SK-N-MC (cell line): ENCODE data around the gene ZP4.

Source experiments
- DNase-seq: peaks from one replicate; pipeline ENCODE4 v3.0.0-alpha.2; 2011; ENCODE audit warnings: low read depth, low spot score
- H3K27ac ChIP-seq: fragments of 200-600 bp; sonication (generic); 2 replicates; pipeline ENCODE4 v1.5.1; 2016; ENCODE audit warnings: mixed run types
- H3K36me3 ChIP-seq: fragments of 200-600 bp; sonication (generic); 2 replicates; pipeline ENCODE4 v1.6.1; 2017; ENCODE audit warnings: antibody characterized with exemption, low read length, mixed read lengths; ENCODE audit not compliant: insufficient read depth
- H3K4me3 ChIP-seq: fragments of 200-600 bp; sonication (generic); 2 replicates; pipeline ENCODE4 v1.5.1; 2016
- H3K9ac ChIP-seq: fragments of 200-600 bp; sonication (generic); 2 replicates; pipeline ENCODE4 v1.8.0; 2017; ENCODE audit warnings: mixed run types, mixed read lengths; ENCODE audit not compliant: insufficient read length
- H3K9me3 ChIP-seq: fragments of 200-600 bp; sonication (generic); 2 replicates; pipeline ENCODE4 v1.6.1; 2017; ENCODE audit warnings: low read depth, mild to moderate bottlenecking, antibody characterized with exemption, low read length, moderate library complexity, mixed read lengths
- EZH2 ChIP-seq: fragments of 200-600 bp; sonication (generic); IDR thresholded peaks from one replicate; pipeline ENCODE4 v1.6.1; 2017; ENCODE audit warnings: antibody characterized with exemption
- FOXP2 ChIP-seq: optimal IDR thresholded peaks from 2 replicates; pipeline ENCODE3; 2011; ENCODE audit warnings: mild to moderate bottlenecking, moderate library complexity; ENCODE audit not compliant: insufficient read depth; ENCODE audit errors: extremely low read length, control extremely low read depth
- POLR2AphosphoS5 ChIP-seq: IDR thresholded peaks from 2 replicates; pipeline ENCODE4 v1.6.1; 2012; ENCODE audit warnings: mild to moderate bottlenecking, low read depth, low read length, borderline replicate concordance

ZP4 gene

DNA sequence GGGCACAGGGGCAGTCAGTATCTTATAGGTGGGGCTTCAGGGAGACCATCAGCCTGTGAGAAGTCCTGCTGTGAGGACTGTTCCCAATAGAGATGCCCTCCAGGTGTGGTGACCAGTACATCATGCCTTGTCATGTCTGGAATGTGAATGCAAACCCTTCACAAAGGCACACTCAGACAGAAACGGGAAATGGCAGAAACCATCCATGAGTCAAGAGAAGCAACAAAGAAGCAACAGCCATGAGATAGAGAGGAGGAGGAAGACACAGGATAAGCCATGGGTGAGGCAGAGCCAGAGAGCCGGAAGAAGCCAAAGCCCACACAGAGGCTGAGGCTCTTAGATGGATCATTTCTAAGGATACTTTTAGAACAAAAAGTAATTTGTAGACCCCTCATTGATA is 20.1 kb upstream of the ZP4 start:
- no peak for DNase-seq
- Histone ChIP-seq H3K27ac (no peak overlapping the region), H3K9ac (no peak overlapping the region), H3K4me3 (no peak overlapping the region), H3K9me3 (no peaks in the 10 kb centered on the region), H3K36me3 (no peaks in the 10 kb centered on the region)
- TF ChIP-seq POLR2AphosphoS5, result no peak
- TF ChIP-seq FOXP2, result no peak
- no peak for TF ChIP-seq EZH2

DNA sequence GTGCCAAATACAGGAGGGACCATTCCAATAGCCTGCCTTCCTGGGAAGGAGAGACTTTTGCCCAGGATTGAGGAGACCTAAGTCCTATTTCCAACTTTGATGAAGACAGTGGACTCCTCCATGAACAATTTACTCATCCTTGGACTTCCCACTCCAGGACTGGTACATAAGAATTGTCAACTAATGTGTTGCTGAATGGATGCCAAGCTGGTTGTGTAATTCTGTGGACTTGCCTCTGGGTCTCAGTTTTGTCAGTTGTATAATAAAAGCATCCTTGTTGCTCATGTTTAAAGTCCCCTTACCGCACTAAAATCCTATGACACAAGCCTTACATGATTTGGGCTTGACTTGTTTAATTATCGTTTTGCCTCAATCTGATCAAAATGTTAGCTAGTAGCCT is 13.2 kb upstream of the ZP4 start:
- Histone ChIP-seq H3K27ac (no peak overlapping the region), H3K9me3 (no peaks in the 10 kb centered on the region), H3K9ac (no peak overlapping the region), H3K36me3 (no peaks in the 10 kb centered on the region), H3K4me3 (no peak overlapping the region)
- TF ChIP-seq POLR2AphosphoS5 (no peak), EZH2 (no peak), FOXP2 (no peak)
- no peak for DNase-seq

DNA sequence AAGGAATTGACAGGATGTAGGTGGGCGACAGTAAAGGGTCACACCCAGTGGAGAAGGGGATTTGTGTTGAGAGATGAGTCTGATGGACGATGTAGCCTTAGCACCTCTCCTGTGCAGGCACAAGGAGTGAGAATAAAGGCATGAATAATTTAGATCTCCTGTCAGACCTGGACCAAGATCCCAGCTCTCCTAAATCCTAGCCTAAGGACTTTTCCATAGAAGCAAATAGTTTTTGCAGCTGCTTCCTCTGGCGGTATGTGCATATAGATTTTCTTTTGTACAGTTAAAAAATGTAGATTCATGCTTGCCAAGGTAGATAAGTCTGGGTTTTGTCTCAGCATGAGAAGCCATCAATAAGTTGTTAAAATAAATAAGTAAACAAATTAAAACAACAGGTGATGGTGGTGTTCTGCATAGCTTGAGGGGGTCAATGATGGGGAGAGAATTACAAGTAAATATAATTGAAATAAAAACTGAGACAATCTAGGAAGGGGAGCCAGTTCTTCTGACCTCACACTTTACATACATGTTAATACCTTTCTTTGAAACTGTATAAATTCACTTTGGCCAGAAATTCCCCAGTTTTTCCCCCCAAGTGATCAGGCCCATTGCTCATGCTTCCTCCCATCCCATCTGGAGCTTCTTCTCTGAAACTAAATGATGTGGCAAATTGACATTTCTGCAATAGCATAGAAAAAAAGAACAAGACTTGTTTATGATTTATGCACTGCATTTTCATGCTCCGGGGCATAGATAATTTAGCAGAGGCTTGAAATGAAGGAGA is 12.4 kb upstream of the ZP4 start:
- Histone ChIP-seq H3K27ac (no peak overlapping the region), H3K9ac (no peak overlapping the region), H3K36me3 (no peaks in the 10 kb centered on the region), H3K9me3 (no peaks in the 10 kb centered on the region), H3K4me3 (no peak overlapping the region)
- TF ChIP-seq EZH2 (no peak), POLR2AphosphoS5 (no peak), FOXP2 (no peak)
- DNase-seq, result no peak

DNA sequence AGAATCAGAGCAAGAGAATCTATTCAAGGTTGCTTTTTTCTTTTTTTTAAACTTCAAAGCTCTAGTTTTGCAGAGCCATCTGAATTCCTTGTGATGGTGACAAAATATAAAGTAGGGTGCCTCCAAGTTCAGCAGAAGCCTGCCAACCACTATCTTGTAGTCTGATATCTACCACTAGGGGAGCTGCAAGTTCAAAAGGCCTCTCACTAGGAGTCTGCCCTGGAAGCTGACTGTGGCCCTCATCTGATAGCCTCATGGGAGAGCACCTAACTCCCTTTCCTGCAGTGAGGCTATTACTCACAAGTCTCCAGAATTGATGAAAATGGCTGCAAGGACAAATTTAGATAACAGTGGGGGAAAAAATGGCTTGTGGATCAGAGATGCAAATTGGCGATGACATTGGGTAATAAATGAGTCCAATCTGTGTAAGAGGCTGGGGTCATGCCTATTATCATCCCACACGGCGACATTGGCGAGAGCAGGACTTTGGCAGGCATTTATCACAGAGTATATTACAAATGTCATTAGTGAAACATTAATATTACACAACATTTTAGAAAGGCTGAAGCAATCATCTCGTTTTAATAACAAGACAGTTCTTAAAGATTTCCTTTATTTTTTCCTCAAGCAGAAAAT is 10.7 kb upstream of the ZP4 start:
- no peaks in the 10 kb centered on the region for H3K36me3 ChIP-seq
- H3K27ac ChIP-seq, result no peak overlapping the region
- no peak overlapping the region for H3K4me3 ChIP-seq
- no peak overlapping the region for H3K9ac ChIP-seq
- no peaks in the 10 kb centered on the region for H3K9me3 ChIP-seq
- TF ChIP-seq FOXP2, result no peak
- no peak for TF ChIP-seq POLR2AphosphoS5
- TF ChIP-seq EZH2, result no peak
- DNase-seq, result no peak

DNA sequence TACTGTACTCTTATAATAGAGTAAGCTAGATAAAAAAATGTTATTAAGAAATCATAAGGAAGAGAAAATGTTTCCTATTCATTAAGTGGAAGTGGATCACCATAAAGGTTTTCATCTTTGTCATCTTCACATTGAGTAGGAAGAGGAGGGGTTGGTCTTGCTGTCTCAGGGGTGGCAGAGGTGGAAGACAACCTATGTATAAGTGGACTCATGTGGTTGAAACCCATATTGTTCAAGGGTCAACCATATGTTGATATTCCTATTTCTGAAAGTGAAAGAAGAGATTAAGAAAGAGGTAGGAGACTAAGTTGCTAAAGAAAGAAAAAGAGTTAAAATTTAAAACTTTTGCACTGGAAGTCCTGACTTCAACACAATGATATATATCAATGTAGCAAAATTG is 4.9 kb upstream of the ZP4 start:
- no peak for DNase-seq
- Histone ChIP-seq H3K9me3 (no peaks in the 10 kb centered on the region), H3K9ac (no peak overlapping the region), H3K27ac (no peak overlapping the region), H3K36me3 (no peaks in the 10 kb centered on the region), H3K4me3 (no peak overlapping the region)
- no peak for TF ChIP-seq POLR2AphosphoS5
- TF ChIP-seq EZH2, result no peak
- no peak for TF ChIP-seq FOXP2

DNA sequence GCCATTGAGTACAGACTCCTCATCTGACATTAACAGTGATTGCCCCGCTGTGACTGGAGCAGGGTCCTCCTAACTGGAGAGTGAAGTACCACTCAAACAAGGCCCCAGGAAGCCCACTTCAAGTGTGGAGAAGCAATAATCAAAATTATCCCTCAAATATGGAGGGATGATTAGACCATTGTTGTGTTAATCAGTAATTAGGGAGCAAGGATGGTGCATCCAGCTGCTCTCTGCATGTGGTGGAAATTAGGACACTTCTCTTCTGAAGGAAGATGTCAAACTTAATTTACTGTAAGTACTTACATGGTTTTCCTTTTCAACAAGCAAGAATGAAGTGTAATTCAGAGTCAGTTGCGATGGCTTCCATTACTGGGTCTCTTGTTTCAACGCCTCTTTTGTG is 3.4 kb upstream of the ZP4 start:
- TF ChIP-seq POLR2AphosphoS5, result no peak
- TF ChIP-seq FOXP2, result no peak
- TF ChIP-seq EZH2, result no peak
- H3K27ac ChIP-seq, result no peak overlapping the region
- H3K9ac ChIP-seq, result no peak overlapping the region
- no peaks in the 10 kb centered on the region for H3K36me3 ChIP-seq
- H3K9me3 ChIP-seq, result no peaks in the 10 kb centered on the region
- no peak for DNase-seq
- no peak overlapping the region for H3K4me3 ChIP-seq

DNA sequence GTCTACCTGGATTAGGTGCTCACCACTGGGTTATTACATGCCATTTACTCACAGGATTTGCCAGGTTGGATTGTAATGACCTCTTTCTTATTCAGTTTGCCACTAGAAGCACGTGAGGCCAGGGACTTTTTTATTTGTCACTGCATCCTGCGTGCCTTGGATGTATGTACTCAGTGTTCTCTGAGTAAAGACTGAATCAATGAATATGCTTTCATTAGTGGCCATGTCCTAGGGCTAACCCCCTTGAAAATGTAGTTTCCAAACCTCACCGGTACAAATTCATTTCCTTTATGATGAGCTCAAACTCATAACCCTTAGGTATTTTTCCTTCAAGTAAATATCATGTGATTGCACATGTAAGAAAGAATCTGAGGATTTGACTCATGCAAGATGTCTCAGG is 1.3 kb upstream of the ZP4 start:
- Histone ChIP-seq H3K9me3 (no peaks in the 10 kb centered on the region), H3K27ac (no peak overlapping the region), H3K9ac (no peak overlapping the region), H3K36me3 (no peaks in the 10 kb centered on the region), H3K4me3 (no peak overlapping the region)
- no peak for DNase-seq
- TF ChIP-seq POLR2AphosphoS5 (no peak), FOXP2 (no peak), EZH2 (no peak)

DNA sequence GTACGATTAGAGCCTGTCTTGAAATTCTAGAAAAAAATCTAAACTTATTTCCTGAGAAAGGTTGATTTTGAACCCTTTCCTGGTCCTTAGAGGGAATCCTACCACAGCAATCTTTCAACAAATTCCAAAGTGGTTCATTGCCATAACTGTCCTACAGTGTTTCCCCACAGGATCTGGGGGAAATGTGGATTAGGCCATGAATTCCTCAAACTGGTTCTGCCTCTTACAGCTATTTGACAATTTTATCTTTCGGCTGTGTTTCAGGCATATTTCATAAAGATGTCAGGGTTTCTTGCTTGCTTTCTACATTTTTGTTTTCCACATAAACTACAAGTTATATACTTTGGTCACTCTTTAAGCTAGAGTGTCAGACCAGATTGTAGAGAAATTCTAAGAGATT is 544 bp upstream of the ZP4 start:
- no peak for DNase-seq
- Histone ChIP-seq H3K27ac (no peak overlapping the region), H3K36me3 (no peaks in the 10 kb centered on the region), H3K9ac (no peak overlapping the region), H3K9me3 (no peaks in the 10 kb centered on the region), H3K4me3 (no peak overlapping the region)
- TF ChIP-seq FOXP2, result no peak
- no peak for TF ChIP-seq POLR2AphosphoS5
- no peak for TF ChIP-seq EZH2

DNA sequence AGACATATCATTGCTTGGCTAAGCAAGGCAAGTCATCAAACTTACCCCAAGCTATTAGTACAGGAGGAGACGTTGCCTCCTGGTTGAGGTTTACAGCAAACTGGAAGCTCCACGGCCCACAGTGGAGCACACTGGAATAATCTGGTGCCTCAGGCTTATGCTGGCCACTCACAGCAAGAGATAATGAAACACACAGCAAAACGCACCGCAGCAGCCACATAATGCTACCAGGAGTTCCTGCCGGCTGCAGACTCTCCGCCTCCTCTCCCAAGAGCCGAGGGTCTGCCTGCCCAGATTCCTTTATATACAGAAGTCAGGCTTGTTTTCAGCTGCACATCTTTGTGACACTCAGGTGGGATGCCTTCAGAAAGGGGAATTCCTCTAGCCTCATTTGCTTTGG is 306 bp downstream of the ZP4 start:
- H3K36me3 ChIP-seq, result no peaks in the 10 kb centered on the region
- no peak overlapping the region for H3K27ac ChIP-seq
- TF ChIP-seq EZH2 (no peak), FOXP2 (no peak), POLR2AphosphoS5 (no peak)
- H3K4me3 ChIP-seq, result no peak overlapping the region
- H3K9ac ChIP-seq, result no peak overlapping the region
- H3K9me3 ChIP-seq, result no peaks in the 10 kb centered on the region
- no peak for DNase-seq
